Thyroid gland (tissue), 4 donors: Measurements from ENCODE around the gene CTIF.

ENCODE experiments used
- CTCF ChIP-seq, 6 experiments: fragments of 200-600 bp in 3 of 6; fragments of 450-650 bp in 3 of 6; sonication (generic) in 3 of 6; IDR thresholded peaks; one replicate each; pipeline ENCODE4 v1.5.1; 2016 to 2019; ENCODE audit warnings: antibody characterized with exemption in 6 of 6, mild to moderate bottlenecking in 2 of 6, inconsistent platforms in 1 of 6, moderate library complexity in 1 of 6
- POLR2A ChIP-seq, 2 donors: fragments of 450-650 bp; IDR thresholded peaks; one replicate each; pipeline ENCODE4 v1.6.1; 2017; ENCODE audit warnings: antibody characterized with exemption in 2 of 2, mild to moderate bottlenecking in 2 of 2, moderate library complexity in 1 of 2

GRCh38 chr18:48533340-48534070 is 5.3 kb upstream of the CTIF start:
- TF ChIP-seq CTCF (IDR thresholded peaks at IDR 0.05) (no peak), POLR2A (IDR thresholded peaks at IDR 0.05) (no peak)
